OCI-LY1 (cell line): ENCODE results near the gene LRCH4.

Experiments used
- H2AFZ ChIP-seq: fragments of 200-600 bp; sonication (generic), shearing (Covaris generic); 2 replicates; pipeline ENCODE4 v1.6.0; 2014; ENCODE audit warnings: antibody characterized with exemption, mild to moderate bottlenecking, low read length
- H3F3A ChIP-seq: fragments of 200-600 bp; sonication (generic), shearing (Covaris generic); 2 replicates; pipeline ENCODE4 v1.6.0; 2014; ENCODE audit warnings: mild to moderate bottlenecking, antibody characterized with exemption, low read length, moderate library complexity; ENCODE audit not compliant: insufficient read depth
- H3K27ac ChIP-seq: fragments of 200-600 bp; sonication (generic); 2 replicates; pipeline ENCODE4 v1.5.1; 2014; ENCODE audit warnings: low read length, mixed run types, mild to moderate bottlenecking, low read depth; ENCODE audit not compliant: poor library complexity, severe bottlenecking
- H3K27me3 ChIP-seq: fragments of 200-600 bp; sonication (generic); 2 replicates; pipeline ENCODE4 v1.6.0; 2014; ENCODE audit warnings: antibody characterized with exemption, mild to moderate bottlenecking, low read length, moderate library complexity; ENCODE audit not compliant: insufficient read depth
- H3K36me3 ChIP-seq: fragments of 200-600 bp; sonication (generic); 2 replicates; pipeline ENCODE4 v1.6.1; 2014; ENCODE audit warnings: mild to moderate bottlenecking, antibody characterized with exemption, low read length, moderate library complexity, mixed read lengths; ENCODE audit not compliant: insufficient read depth
- H3K4me1 ChIP-seq: fragments of 200-600 bp; sonication (generic); 2 replicates; pipeline ENCODE4 v1.5.1; 2014; ENCODE audit warnings: mild to moderate bottlenecking, low read length, moderate library complexity; ENCODE audit not compliant: insufficient read depth, severe bottlenecking
- H3K4me2 ChIP-seq: fragments of 200-600 bp; sonication (generic), shearing (Covaris generic); 2 replicates; pipeline ENCODE4 v1.6.1; 2014; ENCODE audit warnings: low read length
- H3K4me3 ChIP-seq: fragments of 200-600 bp; sonication (generic); 2 replicates; pipeline ENCODE4 v1.5.1; 2014; ENCODE audit warnings: low read length, low read depth, mild to moderate bottlenecking, mixed read lengths; ENCODE audit not compliant: poor library complexity, severe bottlenecking
- H3K79me2 ChIP-seq: fragments of 200-600 bp; shearing (Covaris generic); 2 replicates; pipeline ENCODE4 v1.6.1; 2016; ENCODE audit warnings: mixed run types, low read length, mixed read lengths; ENCODE audit not compliant: insufficient read depth
- H3K9ac ChIP-seq: fragments of 200-600 bp; sonication (generic), shearing (Covaris generic); 2 replicates; pipeline ENCODE4 v1.6.1; 2014; ENCODE audit warnings: mild to moderate bottlenecking, low read length, mixed read lengths
- H3K9me2 ChIP-seq: fragments of 200-600 bp; sonication (generic), shearing (Covaris generic); 2 replicates; pipeline ENCODE4 v1.6.1; 2014; ENCODE audit warnings: low read depth, mild to moderate bottlenecking, low read length, mixed read lengths
- H3K9me3 ChIP-seq: fragments of 200-600 bp; shearing (Covaris generic); 2 replicates; pipeline ENCODE4 v1.6.1; 2014; ENCODE audit warnings: low read length, mixed read lengths
- H4K20me1 ChIP-seq: fragments of 200-600 bp; sonication (generic), shearing (Covaris generic); 2 replicates; pipeline ENCODE4 v1.6.0; 2016; ENCODE audit warnings: mild to moderate bottlenecking, low read length; ENCODE audit not compliant: insufficient read depth
- EZH2 ChIP-seq: fragments of 200-600 bp; sonication (generic), shearing (Covaris generic); IDR thresholded peaks from 2 replicates; pipeline ENCODE4 v1.8.0; 2017; ENCODE audit warnings: borderline replicate concordance, mixed run types, mild to moderate bottlenecking, antibody characterized with exemption, low read length, moderate library complexity, mixed read lengths
- TF ChIP-seq, protein P1 (sequence below): fragments of 200-600 bp; sonication (generic), shearing (Covaris generic); IDR thresholded peaks from 2 replicates; pipeline ENCODE4 v1.5.1; 2017; ENCODE audit warnings: mild to moderate bottlenecking, antibody characterized with exemption, low read length, moderate library complexity, mixed read lengths

The LRCH4 gene

DNA sequence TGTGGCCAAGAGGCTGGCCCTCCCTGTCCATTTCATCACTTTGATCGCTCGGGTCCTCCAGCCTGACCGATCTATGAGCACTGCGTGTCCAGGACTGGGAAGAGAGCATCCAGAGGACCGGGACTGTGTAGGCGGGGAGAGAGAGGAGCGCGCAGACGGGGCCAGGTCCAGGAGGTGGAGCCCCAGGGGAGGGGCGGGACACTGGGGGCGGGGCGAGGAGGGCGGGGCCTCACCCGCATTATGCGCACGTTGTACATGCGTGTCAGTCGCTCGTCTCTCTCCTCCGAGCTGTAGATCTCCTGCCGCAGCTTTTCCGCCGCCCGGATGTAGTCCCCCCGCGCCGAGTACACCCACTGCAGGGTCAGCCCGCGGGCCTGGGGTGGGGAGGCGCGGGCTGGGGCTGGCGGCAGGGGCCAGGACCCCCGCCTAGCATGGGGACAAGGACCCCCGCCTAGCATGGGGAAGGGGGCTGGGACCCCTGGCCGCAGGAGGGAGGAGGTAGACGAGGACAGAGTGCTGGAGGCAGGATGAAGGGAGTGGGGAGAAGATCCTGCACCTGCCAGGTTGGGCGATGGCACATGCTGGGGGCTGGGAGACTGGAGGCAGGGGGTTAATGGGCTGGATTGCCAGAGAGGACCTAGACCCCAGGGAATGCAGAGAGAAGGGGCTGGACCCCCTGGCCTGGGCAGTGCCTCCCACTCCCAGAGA is 40.8 kb upstream of the LRCH4 start:
- Histone ChIP-seq H3K9me3 (no peaks in the 10 kb centered on the region), H3K9ac (peak overlapping the region; percentile 67), H3K4me1 (peaks cover 22% of the 10 kb centered on the region), H3K4me3 (peak overlapping the region; percentile 62), H3F3A (no peaks in the 10 kb centered on the region), H2AFZ (no peak overlapping the region), H3K36me3 (no peaks in the 10 kb centered on the region), H4K20me1 (no peaks in the 10 kb centered on the region), H3K27ac (no peak overlapping the region), H3K79me2 (no peaks in the 10 kb centered on the region), H3K9me2 (no peaks in the 10 kb centered on the region), H3K27me3 (no peaks in the 10 kb centered on the region), H3K4me2 (peak overlapping the region; percentile 74)
- TF ChIP-seq EZH2, result no peak
- TF ChIP-seq, protein P1, sequence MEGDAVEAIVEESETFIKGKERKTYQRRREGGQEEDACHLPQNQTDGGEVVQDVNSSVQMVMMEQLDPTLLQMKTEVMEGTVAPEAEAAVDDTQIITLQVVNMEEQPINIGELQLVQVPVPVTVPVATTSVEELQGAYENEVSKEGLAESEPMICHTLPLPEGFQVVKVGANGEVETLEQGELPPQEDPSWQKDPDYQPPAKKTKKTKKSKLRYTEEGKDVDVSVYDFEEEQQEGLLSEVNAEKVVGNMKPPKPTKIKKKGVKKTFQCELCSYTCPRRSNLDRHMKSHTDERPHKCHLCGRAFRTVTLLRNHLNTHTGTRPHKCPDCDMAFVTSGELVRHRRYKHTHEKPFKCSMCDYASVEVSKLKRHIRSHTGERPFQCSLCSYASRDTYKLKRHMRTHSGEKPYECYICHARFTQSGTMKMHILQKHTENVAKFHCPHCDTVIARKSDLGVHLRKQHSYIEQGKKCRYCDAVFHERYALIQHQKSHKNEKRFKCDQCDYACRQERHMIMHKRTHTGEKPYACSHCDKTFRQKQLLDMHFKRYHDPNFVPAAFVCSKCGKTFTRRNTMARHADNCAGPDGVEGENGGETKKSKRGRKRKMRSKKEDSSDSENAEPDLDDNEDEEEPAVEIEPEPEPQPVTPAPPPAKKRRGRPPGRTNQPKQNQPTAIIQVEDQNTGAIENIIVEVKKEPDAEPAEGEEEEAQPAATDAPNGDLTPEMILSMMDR, result no peak

DNA sequence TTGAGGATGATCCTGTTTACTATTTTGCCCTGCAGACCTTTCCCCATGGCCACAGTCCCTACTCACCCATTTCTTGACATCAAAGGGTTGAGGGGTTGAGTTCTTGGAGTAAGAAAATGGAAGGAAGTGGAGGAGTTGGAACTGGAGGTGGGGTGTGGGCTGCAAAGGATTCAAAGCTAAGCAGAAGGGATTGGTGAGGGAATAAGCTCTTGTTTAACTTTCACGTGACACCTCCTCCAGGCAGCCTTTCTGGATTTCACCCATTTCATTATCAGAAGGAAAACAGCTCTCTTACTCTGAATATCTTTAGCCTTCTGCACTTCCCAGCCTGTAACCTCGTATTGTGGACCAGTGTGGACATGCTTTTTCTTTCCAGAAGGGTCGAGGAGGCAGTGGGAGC is 40.1 kb upstream of the LRCH4 start:
- Histone ChIP-seq H3K27me3 (no peaks in the 10 kb centered on the region), H3F3A (no peaks in the 10 kb centered on the region), H4K20me1 (no peaks in the 10 kb centered on the region), H3K9ac (peak overlapping the region; percentile 33; the same call in 1 of the 2 replicates), H3K36me3 (no peaks in the 10 kb centered on the region), H3K9me2 (no peaks in the 10 kb centered on the region), H3K79me2 (no peaks in the 10 kb centered on the region), H3K4me3 (peak overlapping the region; percentile 62), H2AFZ (no peak overlapping the region), H3K4me1 (peaks cover 22% of the 10 kb centered on the region), H3K27ac (no peak overlapping the region), H3K9me3 (no peaks in the 10 kb centered on the region), H3K4me2 (peak overlapping the region; percentile 74)
- TF ChIP-seq EZH2, result no peak
- TF ChIP-seq, protein P1, result no peak

DNA sequence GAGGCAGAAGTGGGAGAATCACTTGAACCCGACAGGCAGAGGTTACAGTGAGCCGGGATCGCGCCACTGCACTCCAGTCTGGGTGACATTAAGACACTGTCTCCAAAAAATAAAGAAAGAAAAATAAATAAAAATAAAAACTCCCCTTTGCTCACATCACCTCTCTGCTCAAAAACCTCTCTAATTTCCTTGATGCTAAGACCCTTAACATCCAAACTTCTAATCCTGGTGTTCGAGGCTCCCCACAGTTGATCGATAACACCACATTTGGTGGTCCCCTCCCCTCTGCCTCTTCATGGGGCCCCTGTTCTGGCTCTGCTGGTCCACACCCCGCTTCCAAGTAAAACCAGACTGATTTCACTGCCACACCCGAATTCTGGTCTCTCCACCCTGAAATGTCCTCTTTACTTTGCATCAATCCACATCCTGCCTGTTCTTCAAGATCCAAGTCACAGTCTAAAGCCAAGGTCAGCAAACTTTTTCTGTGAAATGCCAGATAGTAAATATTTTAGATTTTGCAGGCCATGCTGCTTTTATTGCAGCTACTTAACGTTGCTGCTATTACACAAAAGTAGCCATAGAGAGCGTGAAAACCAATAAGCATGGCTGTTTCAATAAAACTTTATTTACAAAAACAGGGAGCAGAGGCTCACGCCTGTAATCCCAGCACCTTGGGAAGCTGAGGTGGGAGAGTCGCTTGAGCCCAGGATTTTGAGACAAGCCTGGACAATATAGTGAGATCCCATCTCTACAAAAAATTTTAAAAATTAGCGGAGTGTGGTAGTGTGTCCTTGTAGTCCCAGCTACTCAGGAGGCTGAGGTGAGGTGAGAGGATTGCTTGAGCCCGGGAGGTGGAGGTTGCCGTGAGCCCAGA is 38.3 kb upstream of the LRCH4 start:
- Histone ChIP-seq H3K27me3 (no peaks in the 10 kb centered on the region), H3K4me2 (no peak overlapping the region), H4K20me1 (no peaks in the 10 kb centered on the region), H3F3A (no peaks in the 10 kb centered on the region), H3K79me2 (no peaks in the 10 kb centered on the region), H3K4me1 (peaks cover 19% of the 10 kb centered on the region), H3K4me3 (no peak overlapping the region), H3K27ac (no peak overlapping the region), H3K9me3 (no peaks in the 10 kb centered on the region), H3K9me2 (no peaks in the 10 kb centered on the region), H2AFZ (no peak overlapping the region), H3K9ac (no peak overlapping the region), H3K36me3 (no peaks in the 10 kb centered on the region)
- TF ChIP-seq, protein P1, result no peak
- no peak for TF ChIP-seq EZH2
